Mesenchymal stem cell (in vitro differentiated cells and primary cell): Measurements from ENCODE around the gene RYR2.
"Not testable (repeated sequence)": the region's sequence is repeated elsewhere in the genome, so short reads cannot be mapped to it uniquely, and the experiment has no call there.

ENCODE experiments used
- DNase-seq: peaks from one replicate; pipeline ENCODE4 v3.0.0-alpha.2; 2013
- H2AFZ ChIP-seq: one replicate; pipeline ENCODE4 v1.6.1; 2013; ENCODE audit warnings: low read depth, mild to moderate bottlenecking, control low read depth, inconsistent platforms, low read length, moderate library complexity
- H2AK5ac ChIP-seq: 2 replicates; pipeline ENCODE4 v1.6.1; 2013; ENCODE audit warnings: low read length, moderate library complexity, mild to moderate bottlenecking, inconsistent platforms; ENCODE audit not compliant: severe bottlenecking
- H2BK120ac ChIP-seq: one replicate; pipeline ENCODE4 v1.6.1; 2013; ENCODE audit warnings: low read depth, mild to moderate bottlenecking, inconsistent platforms, low read length, moderate library complexity
- H2BK12ac ChIP-seq, 2 experiments: one replicate each; pipeline ENCODE4 v1.6.1; 2013; ENCODE audit warnings: inconsistent platforms in 2 of 2, low read length in 2 of 2, mild to moderate bottlenecking in 2 of 2, moderate library complexity in 2 of 2, control low read depth in 1 of 2
- H2BK15ac ChIP-seq: one replicate; pipeline ENCODE4 v1.6.1; 2013; ENCODE audit warnings: mild to moderate bottlenecking, low read depth, inconsistent platforms; ENCODE audit not compliant: poor library complexity, severe bottlenecking
- H2BK5ac ChIP-seq: 2 replicates; pipeline ENCODE4 v1.6.1; 2013; ENCODE audit warnings: low read depth, mild to moderate bottlenecking, low read length, control low read depth, inconsistent platforms; ENCODE audit not compliant: poor library complexity, severe bottlenecking
- H3K14ac ChIP-seq, 2 experiments: one replicate each; pipeline ENCODE4 v1.6.1; 2013; ENCODE audit warnings: inconsistent platforms in 2 of 2, low read length in 2 of 2, control low read depth in 1 of 2, mild to moderate bottlenecking in 1 of 2, moderate library complexity in 1 of 2
- H3K18ac ChIP-seq, 2 experiments: one replicate each; pipeline ENCODE4 v1.6.1; 2013; ENCODE audit warnings: inconsistent platforms in 2 of 2, low read length in 2 of 2, control low read depth in 1 of 2, low read depth in 1 of 2, mild to moderate bottlenecking in 1 of 2
- H3K23ac ChIP-seq, 2 experiments: one replicate each; pipeline ENCODE4 v1.6.1; 2013; ENCODE audit warnings: inconsistent platforms in 2 of 2, low read length in 2 of 2, mild to moderate bottlenecking in 2 of 2, moderate library complexity in 2 of 2, control low read depth in 1 of 2
- H3K27ac ChIP-seq: 2 replicates; pipeline ENCODE4 v1.5.1; 2013; ENCODE audit warnings: mild to moderate bottlenecking, moderate library complexity, low read length, control low read depth, inconsistent platforms; ENCODE audit not compliant: poor library complexity, severe bottlenecking
- H3K27me3 ChIP-seq, 2 experiments: 2 replicates each; pipeline versions ENCODE4 v1.6.1 to v1.7.0; 2013; ENCODE audit warnings: low read length in 2 of 2, mild to moderate bottlenecking in 2 of 2, moderate library complexity in 2 of 2, control low read depth in 1 of 2, inconsistent platforms in 1 of 2; ENCODE audit not compliant: control insufficient read depth in 1 of 2, insufficient read depth in 1 of 2
- H3K36me3 ChIP-seq, 2 experiments: 2 replicates each; pipeline versions ENCODE4 v1.6.1 to v1.7.0; 2013; ENCODE audit warnings: low read length in 2 of 2, control low read depth in 1 of 2, inconsistent platforms in 1 of 2, low read depth in 1 of 2, mild to moderate bottlenecking in 1 of 2; ENCODE audit not compliant: insufficient read depth in 2 of 2, control insufficient read depth in 1 of 2
- H3K4ac ChIP-seq, 2 experiments: one replicate each; pipeline ENCODE4 v1.6.1; 2013; ENCODE audit warnings: inconsistent platforms in 2 of 2, low read length in 2 of 2, mild to moderate bottlenecking in 2 of 2, moderate library complexity in 2 of 2, control low read depth in 1 of 2, low read depth in 1 of 2
- H3K4me1 ChIP-seq: 2 replicates; pipeline ENCODE4 v1.6.1; 2013; ENCODE audit warnings: low read depth, low read length, control low read depth; ENCODE audit not compliant: control insufficient read depth, insufficient read depth
- H3K4me2 ChIP-seq: 2 replicates; pipeline ENCODE4 v1.6.1; 2013; ENCODE audit warnings: low read length, mild to moderate bottlenecking, inconsistent platforms; ENCODE audit not compliant: poor library complexity, severe bottlenecking
- H3K4me3 ChIP-seq, 2 experiments: 2 replicates each; pipeline versions ENCODE4 v1.5.1 to v1.7.0; 2013; ENCODE audit warnings: low read length in 2 of 2, mild to moderate bottlenecking in 2 of 2, control low read depth in 1 of 2, low read depth in 1 of 2; ENCODE audit not compliant: insufficient read depth in 1 of 2
- H3K79me1 ChIP-seq: replicated peaks from 2 replicates; pipeline ENCODE4 v1.6.1; 2013; ENCODE audit warnings: mild to moderate bottlenecking, control low read depth, low read length, inconsistent platforms; ENCODE audit not compliant: poor library complexity, severe bottlenecking
- H3K9ac ChIP-seq: 2 replicates; pipeline ENCODE4 v1.7.0; 2013; ENCODE audit warnings: mild to moderate bottlenecking, low read length, moderate library complexity
- H3K9me3 ChIP-seq: 2 replicates; pipeline ENCODE4 v1.7.0; 2013; ENCODE audit warnings: mild to moderate bottlenecking, low read length; ENCODE audit not compliant: control insufficient read depth
- H4K8ac ChIP-seq: one replicate; pipeline ENCODE4 v1.6.1; 2013; ENCODE audit warnings: inconsistent platforms, mild to moderate bottlenecking, low read length, moderate library complexity
- H4K91ac ChIP-seq: one replicate; pipeline ENCODE4 v1.6.1; 2013; ENCODE audit warnings: mild to moderate bottlenecking, low read length, inconsistent platforms
- WGBS: methylation state at CpG from one replicate; pipeline ENCODE4 v1.1.7; 2013; ENCODE audit warnings: mixed read lengths; 5-methylcytosine and 5-hydroxymethylcytosine counted together

RYR2 gene

GRCh38 chr1:237358555-237358954 lies 316.6 kb downstream of the RYR2 start:
- no peak overlapping the region for H2AFZ ChIP-seq
- no peak overlapping the region for H3K18ac ChIP-seq
- no peaks in the 10 kb centered on the region for H3K27me3 ChIP-seq
- H2AK5ac ChIP-seq: no peak overlapping the region
- WGBS: 72% methylated on average over 1 of the region's 1 CpG
- no peak overlapping the region for H2BK5ac ChIP-seq
- no peak overlapping the region for H3K4me3 ChIP-seq
- H3K4ac ChIP-seq: no peak overlapping the region
- no peak overlapping the region for H3K27ac ChIP-seq
- H3K79me1 ChIP-seq: no peaks in the 10 kb centered on the region
- no peak overlapping the region for H3K14ac ChIP-seq
- no peak for DNase-seq
- no peak overlapping the region for H4K91ac ChIP-seq
- no peaks in the 10 kb centered on the region for H3K4me1 ChIP-seq
- no peak overlapping the region for H2BK120ac ChIP-seq
- no peak overlapping the region for H3K9ac ChIP-seq
- H2BK12ac ChIP-seq: no peak overlapping the region
- H3K23ac ChIP-seq: no peak overlapping the region
- no peaks in the 10 kb centered on the region for H3K36me3 ChIP-seq
- H3K9me3 ChIP-seq: no peaks in the 10 kb centered on the region
- H4K8ac ChIP-seq: no peak overlapping the region
- H3K4me2 ChIP-seq: no peak overlapping the region
- no peak overlapping the region for H2BK15ac ChIP-seq

GRCh38 chr1:237367758-237368157 lies 325.8 kb downstream of the RYR2 start:
- Histone ChIP-seq H2BK12ac (no peak overlapping the region), H3K18ac (no peak overlapping the region), H3K36me3 (no peaks in the 10 kb centered on the region), H2AK5ac (no peak overlapping the region), H4K8ac (no peak overlapping the region), H3K14ac (no peak overlapping the region), H2AFZ (no peak overlapping the region), H3K4ac (no peak overlapping the region), H3K27me3 (no peaks in the 10 kb centered on the region), H4K91ac (no peak overlapping the region), H2BK120ac (no peak overlapping the region), H3K9me3 (no peaks in the 10 kb centered on the region), H2BK5ac (no peak overlapping the region), H3K4me3 (no peak overlapping the region), H2BK15ac (no peak overlapping the region), H3K23ac (no peak overlapping the region), H3K4me2 (no peak overlapping the region), H3K27ac (no peak overlapping the region), H3K79me1 (no peaks in the 10 kb centered on the region), H3K9ac (no peak overlapping the region), H3K4me1 (no peaks in the 10 kb centered on the region)
- no peak for DNase-seq
- WGBS: 62% methylated on average over 2 of the region's 2 CpGs

- H3K79me1 ChIP-seq, H4K91ac ChIP-seq, H2BK120ac ChIP-seq, H3K18ac ChIP-seq, H3K36me3 ChIP-seq, H2BK5ac ChIP-seq, H3K9ac ChIP-seq, H4K8ac ChIP-seq, H3K27ac ChIP-seq, H3K14ac ChIP-seq, H3K9me3 ChIP-seq, H3K4me1 ChIP-seq, H2AFZ ChIP-seq, H2AK5ac ChIP-seq, DNase-seq, H2BK15ac ChIP-seq, H3K4me2 ChIP-seq, H3K4me3 ChIP-seq, H3K23ac ChIP-seq, H3K27me3 ChIP-seq, H2BK12ac ChIP-seq, H3K4ac ChIP-seq: not testable (repeated sequence)
- WGBS: no CpG with 5 or more reads among the region's 3 CpGs
Observed at GRCh38 chr1:237371477-237371876, 329.5 kb downstream of the RYR2 start.

DNA sequence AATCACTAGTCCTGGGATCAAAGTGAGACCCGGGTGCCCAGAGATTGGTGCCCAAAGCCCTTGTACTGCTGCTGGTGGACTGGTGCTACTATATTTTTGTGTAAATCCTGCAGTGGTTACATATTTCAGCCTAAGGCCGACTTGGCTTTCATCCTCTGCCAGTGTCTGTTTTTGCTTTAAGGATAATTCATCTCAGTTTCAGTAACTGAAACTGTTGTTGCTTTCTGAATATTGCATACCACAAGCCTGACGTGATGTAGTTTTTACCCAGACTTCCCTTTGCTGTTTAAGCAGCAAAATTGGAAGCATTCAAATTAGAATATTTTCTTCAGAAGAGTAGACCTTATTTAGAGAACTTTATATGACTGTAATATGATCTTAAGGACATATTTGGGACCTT lies 341.8 kb downstream of the RYR2 start:
- Histone ChIP-seq H3K4me3 (no peak overlapping the region), H4K8ac (no peak overlapping the region), H3K9ac (peak overlapping the region; percentile 67), H2BK12ac (no peak overlapping the region), H3K23ac (no peak overlapping the region), H3K9me3 (no peaks in the 10 kb centered on the region), H3K4me2 (no peak overlapping the region), H3K18ac (no peak overlapping the region), H2BK15ac (no peak overlapping the region), H2BK5ac (no peak overlapping the region), H3K27me3 (no peaks in the 10 kb centered on the region), H2BK120ac (no peak overlapping the region), H3K4ac (no peak overlapping the region), H2AFZ (no peak overlapping the region), H3K14ac (no peak overlapping the region), H3K36me3 (no peaks in the 10 kb centered on the region), H4K91ac (no peak overlapping the region), H3K4me1 (no peaks in the 10 kb centered on the region), H3K79me1 (no peaks in the 10 kb centered on the region), H2AK5ac (no peak overlapping the region), H3K27ac (no peak overlapping the region)
- DNase-seq: no peak
- WGBS: 79% methylated on average over 3 of the region's 3 CpGs
